WTC11 (cell line): ENCODE results near the gene LANCL2. TPM values are rescaled to one million over a fixed set of nuclear protein-coding genes. Genes with fewer than 3 reads are reported as not detected.

Experiments used
- ATAC-seq: fragments of 200-7000 bp; cut with Tn5 transposase; 2 replicates; pipeline ENCODE4 v1.10.0; 2021; ENCODE audit warnings: mild to moderate bottlenecking, moderate library complexity
- CTCF ChIA-PET: fragments of 300-600 bp; sonication (Branson Sonifier 250); formaldehyde crosslinking; loops from one replicate; lab custom pipeline; 2021; ENCODE audit warnings: antibody characterized with exemption; lab: Charles Lee
- POLR2A ChIA-PET: fragments of 350-600 bp; sonication (Branson Sonifier 250); formaldehyde crosslinking; loops from one replicate; lab custom pipeline; 2021; ENCODE audit warnings: antibody characterized with exemption; lab: Charles Lee
- DNase-seq: peaks from one replicate; pipeline ENCODE4 v3.0.0; 2021; ENCODE audit warnings: low spot score
- H3K27ac Mint-ChIP-seq: 2 replicates; pipeline ENCODE4 v1.8.0; 2021; ENCODE audit warnings: mixed read lengths
- H3K27me3 Mint-ChIP-seq: 2 replicates; pipeline ENCODE4 v1.8.0; 2021; ENCODE audit warnings: low read depth, mild to moderate bottlenecking, moderate library complexity, mixed read lengths
- H3K36me3 Mint-ChIP-seq: 2 replicates; pipeline ENCODE4 v1.8.0; 2021; ENCODE audit warnings: mixed read lengths
- H3K4me1 Mint-ChIP-seq: 2 replicates; pipeline ENCODE4 v1.8.0; 2022; ENCODE audit warnings: mixed read lengths
- H3K4me3 Mint-ChIP-seq: 2 replicates; pipeline ENCODE4 v1.8.0; 2021; ENCODE audit warnings: mild to moderate bottlenecking, moderate library complexity, mixed read lengths
- H3K9me3 Mint-ChIP-seq: 2 replicates; pipeline ENCODE4 v1.8.0; 2021; ENCODE audit warnings: mixed read lengths
- ATF1 ChIP-seq: sonication (generic); formaldehyde crosslinking; IDR thresholded peaks from 2 replicates; pipeline ENCODE4 v1.8.1; 2023; ENCODE audit warnings: mild to moderate bottlenecking, moderate library complexity, missing genetic modification reagents
- ATF2 ChIP-seq: sonication (generic); formaldehyde crosslinking; IDR thresholded peaks from 2 replicates; pipeline ENCODE4 v1.8.1; 2022; ENCODE audit warnings: low read depth, missing genetic modification reagents, borderline replicate concordance
- FOXP1 ChIP-seq: sonication (generic); formaldehyde crosslinking; IDR thresholded peaks from 2 replicates; pipeline ENCODE4 v1.8.0; 2022; ENCODE audit warnings: missing genetic modification reagents, mild to moderate bottlenecking, moderate library complexity, borderline replicate concordance
- IRF2 ChIP-seq: sonication (generic); formaldehyde crosslinking; IDR thresholded peaks from 2 replicates; pipeline ENCODE4 v1.8.0; 2022; ENCODE audit warnings: low read depth, missing genetic modification reagents, borderline replicate concordance
- JAZF1 ChIP-seq: fragments of 250-450 bp; sonication (Bioruptor Pico); IDR thresholded peaks from 2 replicates; pipeline ENCODE4 v1.9.0; 2021; ENCODE audit warnings: moderate library complexity, mild to moderate bottlenecking, inconsistent platforms
- JUN ChIP-seq: sonication (generic); formaldehyde crosslinking; IDR thresholded peaks from 2 replicates; pipeline ENCODE4 v1.8.0; 2023; ENCODE audit warnings: mild to moderate bottlenecking, missing genetic modification reagents
- SMAD3 ChIP-seq: sonication (generic); formaldehyde crosslinking; IDR thresholded peaks from 2 replicates; pipeline ENCODE4 v1.8.0; 2022; ENCODE audit warnings: missing genetic modification reagents, mild to moderate bottlenecking, borderline replicate concordance
- ZBTB21 ChIP-seq: sonication (generic); formaldehyde crosslinking; IDR thresholded peaks from 2 replicates; pipeline ENCODE4 v1.8.1; 2023; ENCODE audit warnings: mild to moderate bottlenecking, missing genetic modification reagents, borderline replicate concordance
- ZNF532 ChIP-seq: fragments of 250-450 bp; sonication (Bioruptor Pico); IDR thresholded peaks from 2 replicates; pipeline ENCODE4 v1.9.0; 2021; ENCODE audit warnings: mild to moderate bottlenecking, borderline replicate concordance
- total RNA-seq: library from RNA; stranded (reverse); gene quantifications from 3 replicates; pipeline ENCODE4 v1.2.3, GENCODE V29; 2021
- TF ChIP-seq, protein P1 (sequence below): sonication (generic); formaldehyde crosslinking; IDR thresholded peaks from 2 replicates; pipeline ENCODE4 v1.8.1; 2023; ENCODE audit warnings: mild to moderate bottlenecking, moderate library complexity, missing genetic modification reagents
- TF ChIP-seq, protein P2 (sequence below): sonication (generic); formaldehyde crosslinking; IDR thresholded peaks from 2 replicates; pipeline ENCODE4 v1.8.0; 2023; ENCODE audit warnings: mild to moderate bottlenecking, missing genetic modification reagents
- TF ChIP-seq, protein P3 (sequence below): sonication (generic); formaldehyde crosslinking; IDR thresholded peaks from 2 replicates; pipeline ENCODE4 v1.8.1; 2022; ENCODE audit warnings: missing genetic modification reagents, borderline replicate concordance
- TF ChIP-seq, protein P4 (sequence below): sonication (generic); formaldehyde crosslinking; IDR thresholded peaks from 2 replicates; pipeline ENCODE4 v1.8.0; 2023; ENCODE audit warnings: missing genetic modification reagents, mild to moderate bottlenecking, borderline replicate concordance

LANCL2 gene
- total RNA-seq, 1 experiment from 2014 or later: 13.2 TPM

GRCh38 chr7:55326081-55326835 lies 38.9 kb upstream of the LANCL2 start:
- Mint-ChIP-seq H3K4me1 (no peaks in the 10 kb centered on the region), H3K9me3 (peaks cover 10% of the 10 kb centered on the region), H3K27ac (no peak overlapping the region), H3K36me3 (no peaks in the 10 kb centered on the region), H3K4me3 (no peak overlapping the region), H3K27me3 (no peaks in the 10 kb centered on the region)
- ATAC-seq (no peak), DNase-seq (no peak)
- TF ChIP-seq JUN: no peak
- TF ChIP-seq ATF2: no peak
- TF ChIP-seq, protein P1, sequence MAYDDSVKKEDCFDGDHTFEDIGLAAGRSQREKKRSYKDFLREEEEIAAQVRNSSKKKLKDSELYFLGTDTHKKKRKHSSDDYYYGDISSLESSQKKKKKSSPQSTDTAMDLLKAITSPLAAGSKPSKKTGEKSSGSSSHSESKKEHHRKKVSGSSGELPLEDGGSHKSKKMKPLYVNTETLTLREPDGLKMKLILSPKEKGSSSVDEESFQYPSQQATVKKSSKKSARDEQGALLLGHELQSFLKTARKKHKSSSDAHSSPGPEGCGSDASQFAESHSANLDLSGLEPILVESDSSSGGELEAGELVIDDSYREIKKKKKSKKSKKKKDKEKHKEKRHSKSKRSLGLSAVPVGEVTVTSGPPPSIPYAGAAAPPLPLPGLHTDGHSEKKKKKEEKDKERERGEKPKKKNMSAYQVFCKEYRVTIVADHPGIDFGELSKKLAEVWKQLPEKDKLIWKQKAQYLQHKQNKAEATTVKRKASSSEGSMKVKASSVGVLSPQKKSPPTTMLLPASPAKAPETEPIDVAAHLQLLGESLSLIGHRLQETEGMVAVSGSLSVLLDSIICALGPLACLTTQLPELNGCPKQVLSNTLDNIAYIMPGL (CRISPR knock-in tag): no peak
- no peak for TF ChIP-seq ZNF532
- TF ChIP-seq JAZF1 (CRISPR knock-in tag): no peak
- no peak for TF ChIP-seq ATF1
- no peak for TF ChIP-seq FOXP1 (CRISPR knock-in tag)
- no peak for TF ChIP-seq ZBTB21
- no peak for TF ChIP-seq SMAD3
- TF ChIP-seq, protein P2, sequence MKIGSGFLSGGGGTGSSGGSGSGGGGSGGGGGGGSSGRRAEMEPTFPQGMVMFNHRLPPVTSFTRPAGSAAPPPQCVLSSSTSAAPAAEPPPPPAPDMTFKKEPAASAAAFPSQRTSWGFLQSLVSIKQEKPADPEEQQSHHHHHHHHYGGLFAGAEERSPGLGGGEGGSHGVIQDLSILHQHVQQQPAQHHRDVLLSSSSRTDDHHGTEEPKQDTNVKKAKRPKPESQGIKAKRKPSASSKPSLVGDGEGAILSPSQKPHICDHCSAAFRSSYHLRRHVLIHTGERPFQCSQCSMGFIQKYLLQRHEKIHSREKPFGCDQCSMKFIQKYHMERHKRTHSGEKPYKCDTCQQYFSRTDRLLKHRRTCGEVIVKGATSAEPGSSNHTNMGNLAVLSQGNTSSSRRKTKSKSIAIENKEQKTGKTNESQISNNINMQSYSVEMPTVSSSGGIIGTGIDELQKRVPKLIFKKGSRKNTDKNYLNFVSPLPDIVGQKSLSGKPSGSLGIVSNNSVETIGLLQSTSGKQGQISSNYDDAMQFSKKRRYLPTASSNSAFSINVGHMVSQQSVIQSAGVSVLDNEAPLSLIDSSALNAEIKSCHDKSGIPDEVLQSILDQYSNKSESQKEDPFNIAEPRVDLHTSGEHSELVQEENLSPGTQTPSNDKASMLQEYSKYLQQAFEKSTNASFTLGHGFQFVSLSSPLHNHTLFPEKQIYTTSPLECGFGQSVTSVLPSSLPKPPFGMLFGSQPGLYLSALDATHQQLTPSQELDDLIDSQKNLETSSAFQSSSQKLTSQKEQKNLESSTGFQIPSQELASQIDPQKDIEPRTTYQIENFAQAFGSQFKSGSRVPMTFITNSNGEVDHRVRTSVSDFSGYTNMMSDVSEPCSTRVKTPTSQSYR (CRISPR knock-in tag): no peak
- TF ChIP-seq, protein P3, sequence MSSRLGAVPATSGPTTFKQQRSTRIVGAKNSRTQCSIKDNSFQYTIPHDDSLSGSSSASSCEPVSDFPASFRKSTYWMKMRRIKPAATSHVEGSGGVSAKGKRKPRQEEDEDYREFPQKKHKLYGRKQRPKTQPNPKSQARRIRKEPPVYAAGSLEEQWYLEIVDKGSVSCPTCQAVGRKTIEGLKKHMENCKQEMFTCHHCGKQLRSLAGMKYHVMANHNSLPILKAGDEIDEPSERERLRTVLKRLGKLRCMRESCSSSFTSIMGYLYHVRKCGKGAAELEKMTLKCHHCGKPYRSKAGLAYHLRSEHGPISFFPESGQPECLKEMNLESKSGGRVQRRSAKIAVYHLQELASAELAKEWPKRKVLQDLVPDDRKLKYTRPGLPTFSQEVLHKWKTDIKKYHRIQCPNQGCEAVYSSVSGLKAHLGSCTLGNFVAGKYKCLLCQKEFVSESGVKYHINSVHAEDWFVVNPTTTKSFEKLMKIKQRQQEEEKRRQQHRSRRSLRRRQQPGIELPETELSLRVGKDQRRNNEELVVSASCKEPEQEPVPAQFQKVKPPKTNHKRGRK (CRISPR knock-in tag): no peak
- no peak for TF ChIP-seq IRF2 (CRISPR knock-in tag)
- TF ChIP-seq, protein P4, sequence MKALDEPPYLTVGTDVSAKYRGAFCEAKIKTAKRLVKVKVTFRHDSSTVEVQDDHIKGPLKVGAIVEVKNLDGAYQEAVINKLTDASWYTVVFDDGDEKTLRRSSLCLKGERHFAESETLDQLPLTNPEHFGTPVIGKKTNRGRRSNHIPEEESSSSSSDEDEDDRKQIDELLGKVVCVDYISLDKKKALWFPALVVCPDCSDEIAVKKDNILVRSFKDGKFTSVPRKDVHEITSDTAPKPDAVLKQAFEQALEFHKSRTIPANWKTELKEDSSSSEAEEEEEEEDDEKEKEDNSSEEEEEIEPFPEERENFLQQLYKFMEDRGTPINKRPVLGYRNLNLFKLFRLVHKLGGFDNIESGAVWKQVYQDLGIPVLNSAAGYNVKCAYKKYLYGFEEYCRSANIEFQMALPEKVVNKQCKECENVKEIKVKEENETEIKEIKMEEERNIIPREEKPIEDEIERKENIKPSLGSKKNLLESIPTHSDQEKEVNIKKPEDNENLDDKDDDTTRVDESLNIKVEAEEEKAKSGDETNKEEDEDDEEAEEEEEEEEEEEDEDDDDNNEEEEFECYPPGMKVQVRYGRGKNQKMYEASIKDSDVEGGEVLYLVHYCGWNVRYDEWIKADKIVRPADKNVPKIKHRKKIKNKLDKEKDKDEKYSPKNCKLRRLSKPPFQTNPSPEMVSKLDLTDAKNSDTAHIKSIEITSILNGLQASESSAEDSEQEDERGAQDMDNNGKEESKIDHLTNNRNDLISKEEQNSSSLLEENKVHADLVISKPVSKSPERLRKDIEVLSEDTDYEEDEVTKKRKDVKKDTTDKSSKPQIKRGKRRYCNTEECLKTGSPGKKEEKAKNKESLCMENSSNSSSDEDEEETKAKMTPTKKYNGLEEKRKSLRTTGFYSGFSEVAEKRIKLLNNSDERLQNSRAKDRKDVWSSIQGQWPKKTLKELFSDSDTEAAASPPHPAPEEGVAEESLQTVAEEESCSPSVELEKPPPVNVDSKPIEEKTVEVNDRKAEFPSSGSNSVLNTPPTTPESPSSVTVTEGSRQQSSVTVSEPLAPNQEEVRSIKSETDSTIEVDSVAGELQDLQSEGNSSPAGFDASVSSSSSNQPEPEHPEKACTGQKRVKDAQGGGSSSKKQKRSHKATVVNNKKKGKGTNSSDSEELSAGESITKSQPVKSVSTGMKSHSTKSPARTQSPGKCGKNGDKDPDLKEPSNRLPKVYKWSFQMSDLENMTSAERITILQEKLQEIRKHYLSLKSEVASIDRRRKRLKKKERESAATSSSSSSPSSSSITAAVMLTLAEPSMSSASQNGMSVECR (CRISPR knock-in tag): no peak
- ChIA-PET POLR2A (no interaction called here), CTCF (interaction anchor here (0.6 to 1.0 kb wide), 4 partner anchors 18 to 71 kb away, joined by 3 read pairs; no protein-coding TSS in a partner anchor)
